GM19452 (cell line): ENCODE measurements around the gene PHEX.
A peak's percentile ranks its signal among the peaks of the same experiment; 100 is the strongest.

Experiments
- ATAC-seq: cut with Tn5 transposase; IDR thresholded peaks from one replicate; pipeline ENCODE4 v1.9.1; 2021; ENCODE audit not compliant: unreplicated experiment

The PHEX gene

DNA sequence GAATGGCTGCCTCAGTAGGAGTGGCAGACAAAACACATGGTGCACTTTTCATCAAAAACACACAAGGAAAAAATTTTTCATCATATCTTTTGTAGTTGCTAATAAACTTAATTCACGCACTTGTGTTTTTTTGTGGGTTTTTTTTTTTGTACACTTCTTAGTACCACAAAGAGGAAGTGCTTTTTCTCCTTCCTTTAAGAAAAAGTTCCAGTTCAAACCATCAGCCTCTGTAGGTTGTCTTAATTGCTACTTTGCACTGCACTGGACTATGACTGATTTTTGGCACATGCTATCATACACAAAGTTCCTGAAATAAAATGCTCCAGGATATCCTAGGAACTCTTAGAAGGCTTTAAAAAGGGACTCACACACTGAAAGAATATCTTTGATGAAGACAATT is at the start of gene PHEX:
Gene PHEX (plus strand): TSS at position 242 of the 400 bp plus-strand sequence. CDS start 681 bp downstream, outside the sequence.
- no peak for ATAC-seq

DNA sequence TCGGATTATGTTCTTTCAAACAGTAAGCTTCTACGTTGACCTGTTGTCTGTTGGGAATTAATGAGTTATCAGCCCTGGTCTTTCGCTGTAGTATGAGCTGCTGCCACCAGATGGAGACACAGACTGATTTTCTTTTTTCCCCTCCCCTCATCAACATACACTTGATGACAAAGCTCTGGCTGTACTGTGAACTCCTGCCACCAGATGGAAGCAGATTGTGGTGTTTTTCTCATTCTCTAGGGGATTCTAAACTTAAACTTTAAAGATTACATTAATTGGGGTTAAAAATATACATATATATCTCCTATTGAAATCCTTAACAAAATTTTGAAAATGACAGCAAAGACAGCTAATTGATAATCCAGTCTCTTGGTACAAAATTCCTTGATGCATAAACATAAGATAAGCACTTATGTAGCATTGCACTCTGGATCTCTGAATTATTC is 46.8 kb upstream of the PHEX start:
- ATAC-seq, result peak; percentile 57

- no peak for ATAC-seq
Observed at GRCh38 chrX:21986596-21986995, 45.5 kb upstream of the PHEX start.

DNA sequence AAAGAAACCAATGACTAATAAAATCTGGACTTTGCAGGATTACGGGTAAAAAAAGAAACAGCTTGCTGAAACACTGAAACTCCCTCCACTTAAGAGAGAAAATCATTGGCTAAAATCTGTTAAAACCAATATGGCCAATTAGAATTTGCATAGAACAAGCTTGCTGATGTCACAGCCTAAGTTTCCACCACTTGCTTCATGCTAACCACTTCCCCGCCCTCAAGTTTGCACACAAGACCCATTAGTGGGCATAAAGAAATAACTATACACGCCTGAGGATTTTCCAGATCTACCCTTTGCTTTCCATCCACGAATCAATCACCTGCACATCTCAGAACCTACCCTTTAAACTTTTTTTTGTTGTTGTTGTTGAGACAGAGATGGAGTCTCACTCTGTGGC is 42.7 kb upstream of the PHEX start:
- ATAC-seq, result peak; percentile 41

DNA sequence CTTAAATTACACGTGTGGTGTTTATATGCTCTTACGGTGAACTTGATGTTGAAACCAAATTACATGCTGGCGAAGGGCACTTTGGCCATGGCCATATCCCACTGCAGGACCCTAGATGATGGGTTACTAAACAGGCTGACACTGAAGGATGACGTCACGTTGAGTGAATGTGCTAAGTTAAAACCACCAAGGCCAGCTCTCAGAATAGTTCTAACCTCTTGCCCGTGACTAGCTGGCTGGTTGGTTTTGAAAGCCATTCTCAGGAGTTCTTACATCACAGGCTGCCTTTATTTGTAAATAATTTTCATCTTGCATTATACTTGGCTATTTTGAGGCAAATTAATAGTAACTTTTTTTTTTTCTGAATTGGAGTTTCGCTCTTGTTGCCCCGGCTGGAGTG is 41.3 kb upstream of the PHEX start:
- no peak for ATAC-seq

DNA sequence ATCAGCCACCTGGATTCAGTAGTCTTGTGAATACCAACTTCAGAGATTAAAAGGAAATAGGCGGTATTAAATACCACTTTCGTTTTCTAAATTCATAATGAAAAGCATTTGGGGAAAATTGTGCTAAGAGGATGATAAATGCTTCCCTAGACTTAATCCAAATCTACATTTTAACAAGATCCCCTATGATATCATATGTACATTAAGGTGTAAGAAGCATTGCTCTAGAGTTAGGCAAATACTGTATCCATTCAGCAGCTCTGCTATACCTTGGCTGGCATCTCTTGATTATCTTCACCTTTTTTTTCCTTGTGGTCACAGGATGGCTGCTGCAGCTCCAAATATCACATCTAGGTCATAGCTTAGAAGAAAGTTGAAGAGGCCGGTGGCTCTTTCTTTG is 40.6 kb upstream of the PHEX start:
- no peak for ATAC-seq

GRCh38 chrX:21993265-21993664 is 38.9 kb upstream of the PHEX start:
- peak; percentile 75 for ATAC-seq

- ATAC-seq, result no peak
Observed at GRCh38 chrX:21996872-21997455, 35.2 kb upstream of the PHEX start.

DNA sequence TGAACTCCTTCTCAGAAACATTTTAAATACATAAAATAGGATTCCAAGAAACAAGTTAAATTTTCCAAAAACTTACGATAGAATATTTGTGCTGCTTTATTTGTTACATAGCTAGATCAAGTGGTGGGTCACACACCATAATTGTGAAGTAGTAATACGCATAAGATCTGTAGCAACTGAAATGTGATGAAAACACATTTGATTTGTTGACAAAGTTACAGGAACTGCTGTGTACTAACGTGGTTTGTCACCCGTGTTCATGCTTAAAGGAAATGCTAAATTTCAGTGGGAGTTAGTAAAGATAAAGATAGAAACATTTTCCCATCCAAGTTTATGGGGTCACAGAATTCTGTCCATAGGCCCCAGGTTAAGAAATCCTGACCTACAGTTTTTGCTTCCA is 34.1 kb upstream of the PHEX start:
- no peak for ATAC-seq

GRCh38 chrX:22004866-22005265 is 27.3 kb upstream of the PHEX start:
- ATAC-seq, result no peak

GRCh38 chrX:22012051-22012450 is 20.1 kb upstream of the PHEX start:
- ATAC-seq, result no peak

- no peak for ATAC-seq
Observed at GRCh38 chrX:22012931-22013330, 19.2 kb upstream of the PHEX start.

DNA sequence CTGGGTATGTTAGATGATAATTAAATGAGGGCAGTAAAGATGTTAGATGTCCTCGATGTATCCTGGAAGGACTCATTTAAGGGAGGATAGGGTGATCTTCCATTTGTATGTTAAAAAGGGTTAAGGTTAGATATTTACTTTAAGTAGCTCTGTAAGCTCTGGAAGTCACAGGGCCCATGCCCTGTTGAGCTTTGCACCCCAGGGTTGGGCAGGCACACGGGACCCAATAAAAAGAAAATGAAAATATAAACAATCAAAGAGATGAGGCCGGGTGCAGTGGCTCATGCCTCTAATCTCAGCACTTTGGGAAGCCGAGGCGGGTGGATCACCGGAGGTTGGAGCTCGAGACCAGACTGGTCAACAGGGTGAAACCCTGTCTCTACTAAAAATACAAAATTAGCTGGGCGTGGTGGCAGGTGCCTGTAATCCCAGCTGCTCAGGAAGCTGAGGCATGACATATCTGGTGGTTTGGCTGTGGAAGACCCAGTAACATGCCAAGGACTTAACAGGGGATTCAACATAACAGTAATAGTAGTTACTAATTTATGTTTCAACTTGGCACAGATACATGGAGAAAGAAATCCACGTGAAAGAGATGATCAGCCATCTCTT is 16.9 kb upstream of the PHEX start:
- no peak for ATAC-seq

DNA sequence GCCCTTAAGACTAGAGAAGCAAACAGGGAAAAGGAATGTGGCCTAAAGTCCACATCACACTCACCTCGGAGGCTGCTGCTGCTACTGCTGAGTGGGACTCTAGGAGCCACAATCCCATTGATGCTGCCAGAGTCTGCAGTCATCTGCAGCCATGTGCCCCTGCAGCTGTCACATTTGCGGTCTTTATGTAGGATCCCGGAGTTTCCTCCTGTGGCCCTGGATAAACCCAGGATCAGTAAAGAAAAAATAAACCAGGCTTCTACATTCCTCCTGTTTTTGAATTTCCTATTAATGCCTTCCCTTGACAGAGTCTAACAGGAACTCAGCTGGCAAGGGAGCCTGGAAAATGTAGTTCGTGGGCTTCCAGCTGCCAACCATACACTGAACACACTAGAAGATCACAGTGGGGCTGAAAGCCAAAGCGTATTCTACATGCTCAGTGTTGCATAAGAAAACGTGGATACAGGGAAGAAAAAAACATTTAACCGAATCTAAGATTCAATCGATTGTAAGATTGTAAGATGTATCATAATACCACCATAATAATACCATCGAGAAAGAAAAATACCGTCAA is 10.3 kb upstream of the PHEX start:
- no peak for ATAC-seq

GRCh38 chrX:22024577-22024976 is 7.5 kb upstream of the PHEX start:
- ATAC-seq, result no peak

- no peak for ATAC-seq
Observed at GRCh38 chrX:22025751-22026150, 6.4 kb upstream of the PHEX start.

DNA sequence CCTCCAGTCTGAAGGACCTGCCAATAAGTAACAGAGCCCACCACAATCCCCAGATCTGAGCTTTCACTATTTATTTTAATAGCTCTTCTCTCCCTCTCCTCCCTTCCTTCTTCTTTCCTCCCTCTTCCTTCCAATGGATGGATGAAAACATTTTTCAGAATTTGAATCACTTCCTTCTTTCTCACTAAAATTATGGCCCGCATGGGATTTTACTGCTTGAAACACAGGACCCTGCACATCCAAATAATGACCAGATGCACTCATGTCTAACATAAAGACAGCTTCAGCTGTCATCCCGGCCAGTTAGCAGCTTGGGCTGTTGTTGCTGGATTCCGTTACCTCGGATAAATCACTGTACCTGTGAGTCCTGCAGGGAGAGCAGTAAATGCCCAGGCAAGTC is 5.4 kb upstream of the PHEX start:
- no peak for ATAC-seq

DNA sequence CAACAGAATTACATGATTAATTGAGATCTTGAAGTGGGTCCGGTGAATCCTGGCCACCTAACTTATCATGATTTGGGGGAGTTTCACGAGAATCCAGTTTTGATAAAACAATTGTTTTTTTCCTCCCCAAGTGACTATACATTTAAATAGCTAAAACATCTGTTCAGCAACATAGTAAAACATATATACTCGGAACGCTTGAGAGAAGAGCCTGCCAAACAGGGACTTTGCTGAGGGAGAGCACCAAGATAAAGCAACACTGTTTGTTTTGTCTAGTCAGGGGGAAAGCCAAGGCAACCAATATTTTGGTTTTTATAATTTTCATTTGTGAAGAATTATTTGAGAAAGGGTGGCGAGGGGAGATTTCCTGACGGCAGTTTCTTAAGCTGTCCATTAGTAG is 381 bp downstream of the PHEX start:
- no peak for ATAC-seq

GRCh38 chrX:22033818-22034217 is 1.7 kb downstream of the PHEX start:
- no peak for ATAC-seq

- ATAC-seq, result no peak
Observed at GRCh38 chrX:22035236-22035635, 3.1 kb downstream of the PHEX start.

DNA sequence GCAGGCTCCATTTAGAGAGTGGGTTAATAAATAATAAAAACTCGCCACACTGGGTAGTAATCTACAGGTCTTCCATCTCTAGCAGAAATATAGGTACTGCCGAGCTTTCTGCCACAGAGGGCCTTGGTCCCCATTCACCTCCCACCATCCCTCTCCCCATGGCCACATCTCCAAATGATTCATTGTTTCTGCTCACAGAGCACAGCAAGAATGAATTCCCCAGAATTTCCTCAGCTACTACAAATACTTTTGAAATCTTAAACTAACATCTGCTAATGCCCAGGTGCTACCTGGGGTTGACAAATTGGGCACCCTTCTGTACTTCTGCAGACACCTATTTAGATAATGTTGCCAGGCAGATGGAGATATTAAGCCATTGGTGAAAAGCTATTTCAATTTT is 5.1 kb downstream of the PHEX start:
- no peak for ATAC-seq

- no peak for ATAC-seq
Observed at GRCh38 chrX:22037911-22038537, 5.9 kb downstream of the PHEX start.
